ENCODE measurements around the gene CEP85L.

CEP85L gene

DNA sequence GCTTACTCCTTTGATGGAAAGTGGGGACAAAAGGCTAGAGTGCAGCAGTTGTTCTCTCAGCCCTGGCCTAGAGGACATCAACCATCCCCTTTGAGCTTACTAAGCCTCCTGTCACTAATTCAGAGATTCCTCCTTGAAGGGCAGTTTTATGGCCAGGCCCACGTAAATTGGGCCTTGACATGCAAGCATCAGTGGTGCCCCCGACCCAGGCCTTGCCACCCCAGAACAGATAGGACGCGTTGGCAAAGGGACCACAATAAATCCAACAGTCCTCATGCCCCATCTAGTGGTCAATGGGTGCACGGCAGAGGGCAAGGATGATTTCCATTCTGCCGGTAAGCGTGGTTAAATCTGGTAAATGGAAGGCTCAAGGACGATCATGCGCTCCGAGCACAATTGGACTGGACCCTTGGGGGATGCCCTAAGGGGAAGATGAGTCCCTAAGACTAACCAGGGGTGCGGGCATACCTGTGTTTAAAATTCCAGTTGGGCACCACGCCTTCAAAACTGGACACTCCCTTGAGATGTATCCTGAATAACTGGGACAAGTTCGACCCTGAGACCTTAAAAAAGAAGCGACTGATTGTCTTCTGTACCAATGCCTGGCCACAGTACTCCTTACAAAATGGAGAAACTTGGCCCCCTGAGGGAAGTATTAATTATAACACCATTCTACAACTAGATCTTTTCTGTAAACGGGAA is 32.6 kb downstream of the CEP85L start:
- DNase-seq: peak; percentile 72

DNA sequence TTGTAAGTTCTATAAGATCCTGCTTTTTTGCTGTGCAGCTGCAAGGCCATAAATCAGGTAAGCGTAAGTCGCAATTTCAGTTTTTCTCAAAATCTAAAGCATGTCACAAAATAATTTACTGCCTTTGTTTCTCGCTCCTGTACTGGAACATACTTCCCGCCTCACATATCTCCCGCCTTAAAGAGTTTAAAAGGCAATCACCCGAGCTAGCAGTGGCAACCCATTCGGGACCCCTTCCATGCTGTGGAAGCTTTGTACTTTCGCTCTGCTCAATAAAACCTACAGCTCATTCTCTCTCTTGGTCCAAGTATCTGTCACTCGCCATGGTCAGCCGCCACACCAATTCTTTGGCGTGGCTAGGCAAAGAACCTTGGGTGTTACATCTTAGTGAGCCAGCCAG is 34.0 kb downstream of the CEP85L start:
- DNase-seq: no peak

DNA sequence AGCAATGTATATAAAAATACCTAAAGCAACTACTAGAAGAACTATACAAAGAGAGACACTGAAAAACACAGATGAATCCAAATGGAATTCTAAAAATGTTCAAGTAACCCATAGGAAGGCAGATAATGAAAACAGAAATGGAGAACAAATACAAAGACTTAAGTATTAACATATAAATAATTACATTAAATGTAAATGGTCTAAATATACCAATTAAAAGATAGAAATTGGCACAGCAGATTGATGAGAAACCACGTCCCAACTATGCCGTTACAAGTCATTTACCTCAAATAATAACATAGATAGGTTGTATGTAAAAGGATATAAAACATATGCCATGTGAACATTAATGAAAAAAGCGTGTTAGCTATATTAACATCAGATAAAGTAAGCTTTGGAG is 40.1 kb downstream of the CEP85L start:
- DNase-seq: no peak

DNA sequence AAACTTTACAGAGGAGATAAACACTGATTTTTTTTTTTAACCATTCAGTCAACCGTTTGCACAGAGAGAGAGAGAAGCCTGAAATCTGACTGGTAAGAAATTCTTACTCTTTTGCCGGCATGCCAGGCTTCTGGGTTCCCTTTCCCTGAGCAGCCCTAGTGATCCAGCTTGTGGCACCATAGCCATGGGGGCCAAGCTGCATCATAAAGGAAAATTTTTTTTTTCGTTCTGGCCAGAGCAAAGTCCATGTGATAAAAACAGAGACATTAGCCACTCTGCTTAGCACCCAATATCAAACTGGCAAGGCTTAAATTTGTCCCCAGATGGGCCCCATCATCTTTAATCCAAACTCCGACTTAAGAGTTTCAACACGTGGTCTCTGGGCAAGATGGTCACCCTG is 44.5 kb downstream of the CEP85L start:
- no peak for DNase-seq

DNA sequence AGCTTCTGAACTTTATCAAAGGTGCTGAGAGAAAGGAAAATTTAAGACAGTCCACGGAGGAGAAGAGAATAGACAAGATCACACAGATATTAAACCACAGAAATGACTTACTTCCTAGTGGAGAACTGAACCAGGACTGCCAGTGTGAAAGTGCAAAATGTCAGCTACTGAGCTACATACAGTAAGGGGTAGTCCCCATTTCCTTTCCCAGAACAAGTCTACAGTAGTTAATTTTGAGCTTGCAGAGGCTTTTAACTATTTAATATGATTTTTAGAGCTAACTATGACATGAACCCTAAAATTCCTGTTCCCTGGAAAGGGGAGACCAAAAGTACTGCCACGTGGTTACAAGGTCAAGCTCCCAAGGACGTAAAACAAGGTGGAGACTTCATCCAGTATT is 45.1 kb downstream of the CEP85L start:
- no peak for DNase-seq

DNA sequence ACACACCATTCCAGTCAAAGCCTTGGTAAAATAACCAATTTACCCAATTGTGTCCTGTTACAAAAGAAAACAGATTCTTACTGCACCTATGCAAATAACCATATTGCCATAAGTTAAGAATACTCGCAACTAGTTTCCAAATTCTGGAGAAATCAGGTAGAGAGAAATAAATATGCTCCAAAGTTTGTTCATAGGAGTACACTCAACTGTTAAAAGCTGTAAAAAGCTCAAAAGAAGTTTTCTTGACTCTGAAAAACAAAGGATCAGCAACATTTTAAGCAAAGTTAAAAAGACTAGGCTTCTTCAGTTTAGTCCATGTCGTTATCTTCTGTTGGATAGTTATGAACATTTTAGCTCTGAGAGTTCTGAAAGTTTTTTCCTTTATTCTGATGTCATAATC is 48.0 kb downstream of the CEP85L start:
- no peak for DNase-seq

DNA sequence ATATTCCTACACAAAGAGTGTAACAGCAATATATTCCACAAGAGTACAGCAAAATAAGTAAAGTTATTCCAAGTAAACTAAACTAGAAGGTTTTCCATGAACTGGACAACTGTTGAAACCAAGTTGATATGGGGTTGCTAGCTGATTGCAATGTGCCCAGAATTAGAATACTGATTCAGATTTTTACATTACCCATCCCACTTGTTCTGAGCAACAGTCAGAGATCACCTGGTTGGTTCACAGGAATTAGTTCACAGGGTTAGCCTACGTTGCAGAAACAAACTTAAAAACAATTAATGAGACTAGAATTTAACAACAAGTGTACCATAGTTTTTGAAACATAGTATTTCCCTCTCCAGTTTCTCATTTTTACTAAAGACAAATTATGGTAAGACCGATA is 49.1 kb downstream of the CEP85L start:
- no peak for DNase-seq

DNA sequence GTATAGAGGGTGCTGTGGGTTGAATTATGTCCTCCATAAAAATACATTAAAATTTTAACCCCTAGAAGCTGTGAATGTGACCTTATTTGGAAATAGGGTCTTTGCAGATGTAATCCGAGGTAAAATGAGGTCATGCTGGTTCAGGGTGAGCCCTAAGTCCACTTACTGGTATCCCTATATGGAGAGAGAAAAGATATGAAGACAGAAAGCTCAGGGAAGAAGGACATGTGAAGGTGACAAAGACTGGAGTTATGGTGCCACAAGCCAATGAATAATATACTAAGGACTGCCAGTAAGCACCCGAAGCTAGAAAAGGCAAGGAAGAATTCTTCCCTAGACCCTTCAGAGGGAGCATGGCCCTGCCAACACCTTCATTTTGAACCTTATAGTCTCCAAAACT is 53.1 kb downstream of the CEP85L start:
- no peak for DNase-seq

DNA sequence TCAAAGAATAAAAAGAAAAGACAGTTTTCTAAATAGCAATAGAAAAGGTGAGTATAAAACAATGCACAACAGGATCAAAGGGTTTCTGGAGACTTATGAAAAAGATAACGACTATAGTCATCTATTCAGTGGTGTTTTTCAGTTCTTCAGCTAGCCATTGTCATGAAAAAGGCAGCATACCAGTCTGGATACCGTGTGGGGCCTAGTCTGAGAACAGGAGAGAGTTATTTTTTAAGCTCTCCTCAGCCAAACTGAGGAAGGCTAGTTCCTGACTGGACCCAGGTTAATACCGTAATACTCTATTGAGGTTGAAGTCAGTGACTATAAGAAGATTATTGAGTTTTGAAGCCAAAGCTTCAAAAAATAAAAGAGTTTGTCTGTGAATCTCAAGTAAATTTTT is 53.8 kb downstream of the CEP85L start:
- no peak for DNase-seq

DNA sequence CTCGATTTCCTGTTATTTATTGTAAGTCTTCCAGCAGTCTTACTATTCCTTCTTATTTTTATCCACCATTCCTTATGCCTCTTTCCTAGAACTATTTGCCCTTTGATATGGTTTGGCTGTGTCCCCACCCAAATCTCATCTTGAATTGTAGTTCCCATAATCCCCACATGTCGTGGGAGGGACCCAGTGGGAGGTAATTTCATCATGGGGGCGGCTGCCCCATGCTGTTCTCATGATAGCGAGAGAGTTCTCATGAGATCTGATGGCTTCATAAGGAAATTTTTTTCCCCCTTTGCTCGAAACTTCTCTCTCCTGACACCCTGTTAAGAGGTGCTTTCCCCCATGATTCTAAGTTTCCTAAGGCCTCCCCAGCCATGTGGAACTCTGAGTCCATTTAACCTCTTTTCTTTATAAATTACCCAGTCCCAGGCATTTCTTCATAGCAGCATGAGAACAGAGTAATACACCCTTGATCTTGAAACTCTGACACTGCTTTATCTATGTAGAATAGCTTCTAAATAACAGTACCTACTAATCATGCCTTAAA is 54.5 kb downstream of the CEP85L start:
- DNase-seq: no peak

DNA sequence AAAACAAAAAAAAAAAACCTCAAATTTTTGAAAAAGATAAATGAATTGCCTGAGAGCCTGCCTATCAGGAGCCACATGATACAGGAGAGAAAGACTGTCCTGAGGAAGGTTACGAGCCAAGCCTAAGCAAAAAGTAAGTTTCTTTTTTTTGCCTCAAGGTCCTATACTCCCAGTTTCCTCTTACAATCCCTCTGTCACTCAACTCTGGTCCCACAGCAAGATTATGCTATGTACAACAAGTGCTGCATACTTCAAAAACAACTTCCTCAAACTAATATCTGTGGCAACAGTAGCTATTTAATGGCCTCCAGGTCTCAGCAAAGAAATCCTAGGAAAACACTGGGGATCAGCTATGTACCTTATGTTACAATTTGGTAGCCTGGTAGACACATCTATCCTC is 56.5 kb downstream of the CEP85L start:
- DNase-seq: no peak

DNA sequence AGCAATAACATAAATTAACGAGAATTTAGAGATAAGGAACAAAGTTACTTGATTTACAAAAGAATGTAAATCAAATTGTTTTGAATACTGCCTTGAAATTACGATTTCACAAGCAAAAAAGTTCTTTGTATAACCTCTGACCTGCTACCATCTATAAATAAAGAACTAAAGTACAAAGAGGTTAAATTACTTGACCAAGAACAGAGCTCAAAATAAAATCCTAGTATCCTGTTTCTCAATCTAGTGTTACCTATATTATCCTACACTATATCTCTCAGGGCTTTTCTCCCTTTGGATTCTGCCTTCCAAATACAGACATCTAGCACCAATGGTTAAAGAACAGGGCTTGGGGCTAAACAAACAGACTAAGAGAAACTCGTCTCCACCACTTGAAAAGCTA is 59.5 kb downstream of the CEP85L start:
- DNase-seq: no peak

DNA sequence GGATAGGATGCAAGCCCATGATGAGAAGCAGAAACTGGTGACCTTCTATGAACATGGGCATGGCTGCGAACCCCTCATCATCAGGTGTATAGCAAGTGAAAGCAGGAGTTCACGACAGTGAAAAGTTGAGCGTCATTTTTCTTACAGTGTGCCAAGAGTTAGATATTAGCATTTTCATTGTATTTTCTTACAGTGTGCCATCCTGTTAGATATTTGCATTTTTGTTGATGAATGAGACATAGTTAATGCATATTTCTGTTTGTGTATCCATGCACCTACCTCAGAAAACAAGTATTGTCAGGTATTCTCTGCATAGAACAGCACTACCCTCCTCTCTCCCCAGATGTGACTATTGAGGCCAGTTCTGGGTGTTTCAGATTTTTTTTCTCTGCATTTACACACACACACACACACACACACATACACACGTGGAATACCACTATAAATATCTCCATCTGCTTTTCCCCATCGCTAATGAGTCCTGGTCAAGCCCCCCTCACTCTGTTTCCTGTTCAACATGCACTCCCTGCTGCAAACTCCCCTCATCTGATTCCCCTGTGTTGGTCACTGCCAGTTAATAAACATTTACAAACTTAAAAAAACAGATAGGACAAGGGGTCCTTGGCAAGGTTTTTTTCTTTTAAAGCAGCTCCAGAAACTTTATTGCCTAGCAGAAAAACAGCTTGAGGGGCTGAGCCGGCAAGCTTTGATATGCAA is 61.6 kb downstream of the CEP85L start:
- DNase-seq: no peak

DNA sequence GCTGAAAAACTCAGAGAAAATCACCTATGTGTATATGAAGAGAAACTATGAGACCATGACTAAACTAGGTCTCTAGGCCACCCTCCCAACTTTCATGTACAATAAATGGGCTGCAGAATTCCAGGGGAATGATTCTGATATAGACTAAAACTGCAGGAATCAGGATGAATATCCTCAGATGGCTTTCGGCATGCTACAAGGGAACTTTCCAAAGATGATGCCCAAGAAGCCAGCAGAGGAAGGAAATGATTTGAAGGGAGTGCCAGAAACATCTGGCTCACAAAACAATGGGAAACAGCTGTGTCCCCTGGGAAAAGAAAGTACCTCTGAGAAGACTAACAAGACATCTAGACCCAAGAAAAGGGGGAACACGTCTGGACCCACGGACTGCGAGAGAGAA is 62.2 kb downstream of the CEP85L start:
- no peak for DNase-seq

DNA sequence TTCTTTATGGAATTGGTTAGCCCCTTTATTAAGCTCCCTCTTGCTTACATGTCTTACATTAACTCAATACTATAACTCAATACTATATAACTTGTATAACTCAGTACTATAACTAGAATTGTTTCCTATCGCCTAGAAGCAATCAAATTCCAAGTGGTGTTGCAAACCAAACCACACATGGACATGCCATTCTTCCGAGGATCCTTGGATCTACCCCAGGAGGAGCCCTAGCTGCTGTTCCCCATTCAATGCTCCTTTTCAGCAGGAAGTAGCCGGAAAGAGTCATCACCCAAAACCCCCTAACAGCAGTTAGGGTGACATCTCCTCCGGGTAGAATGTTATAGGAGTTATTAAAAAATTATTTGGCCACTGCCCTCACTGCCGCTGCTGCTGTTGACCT is 62.8 kb downstream of the CEP85L start:
- no peak for DNase-seq

DNA sequence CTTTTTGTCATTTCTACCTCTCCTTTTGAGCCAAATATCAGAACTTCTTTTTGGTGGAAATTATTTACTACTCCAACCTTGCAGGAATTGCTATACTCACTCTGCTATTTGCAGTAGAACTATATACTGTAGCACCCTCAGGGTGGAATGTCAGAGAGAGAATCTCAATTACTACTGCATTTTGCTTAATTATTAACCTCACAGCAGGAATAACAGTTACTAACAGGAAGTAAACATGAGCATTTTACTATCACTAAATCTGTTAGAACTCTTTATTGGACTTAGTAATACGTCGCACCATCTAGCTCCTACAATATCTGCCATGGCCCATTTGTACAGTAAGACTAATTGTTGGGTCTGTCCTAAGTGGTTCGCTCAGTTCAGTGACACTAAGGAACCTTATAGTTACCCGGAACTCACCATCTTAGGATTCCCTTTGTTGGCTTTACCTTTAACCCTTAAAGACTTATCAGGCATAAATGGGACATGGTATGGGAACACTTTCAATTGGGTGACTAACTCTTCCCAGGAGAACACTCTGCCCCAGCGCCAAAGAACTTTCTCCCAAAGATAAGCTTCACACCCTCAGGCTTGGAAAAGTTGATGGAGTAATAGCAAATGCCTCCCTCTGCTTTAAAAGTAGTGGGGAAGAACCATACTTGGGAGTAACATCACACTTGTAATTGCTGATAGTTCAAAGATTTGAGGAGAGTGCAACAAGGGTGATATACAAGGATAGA is 64.5 kb downstream of the CEP85L start:
- DNase-seq: no peak

DNA sequence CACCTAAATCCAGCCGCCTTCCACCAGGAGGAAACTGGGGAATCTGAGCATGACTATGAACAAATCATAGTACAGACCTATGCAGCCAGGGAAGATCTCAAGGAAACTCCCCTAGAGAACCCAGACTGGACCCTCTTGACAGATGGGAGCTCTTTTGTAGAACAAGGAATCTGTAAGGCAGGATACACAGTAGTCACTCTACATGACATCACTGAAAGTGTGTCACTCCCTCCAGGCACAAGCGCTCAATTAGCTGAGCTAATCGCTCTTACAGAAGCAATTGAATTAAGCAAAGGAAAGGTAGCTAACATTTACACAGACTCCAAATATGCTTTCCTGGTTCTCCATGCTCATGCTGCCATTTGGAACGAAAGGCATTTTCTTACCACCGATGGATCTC is 66.5 kb downstream of the CEP85L start:
- no peak for DNase-seq

DNA sequence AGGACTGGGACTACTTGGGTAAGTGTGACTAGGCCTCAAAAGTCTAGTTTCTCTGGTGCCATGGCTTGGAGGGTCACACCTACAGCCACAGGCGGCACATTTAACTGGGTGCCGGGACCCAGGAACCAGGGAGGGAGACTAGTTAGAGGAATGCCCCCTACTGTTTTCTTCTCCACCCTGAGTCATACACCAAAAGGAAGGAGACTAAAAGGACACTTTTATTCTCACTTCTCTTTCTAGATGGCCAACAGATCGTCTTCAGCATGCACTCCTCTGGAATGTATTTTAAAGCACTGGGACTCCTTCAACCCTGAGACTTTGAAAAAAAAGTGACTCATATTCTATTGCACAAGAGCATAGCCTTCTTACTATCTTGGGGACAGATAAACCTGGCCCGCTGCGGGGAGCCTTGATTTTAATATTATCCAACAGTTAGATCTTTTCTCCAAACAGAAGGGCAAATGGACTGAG is 69.9 kb downstream of the CEP85L start:
- peak; percentile 6 for DNase-seq

DNA sequence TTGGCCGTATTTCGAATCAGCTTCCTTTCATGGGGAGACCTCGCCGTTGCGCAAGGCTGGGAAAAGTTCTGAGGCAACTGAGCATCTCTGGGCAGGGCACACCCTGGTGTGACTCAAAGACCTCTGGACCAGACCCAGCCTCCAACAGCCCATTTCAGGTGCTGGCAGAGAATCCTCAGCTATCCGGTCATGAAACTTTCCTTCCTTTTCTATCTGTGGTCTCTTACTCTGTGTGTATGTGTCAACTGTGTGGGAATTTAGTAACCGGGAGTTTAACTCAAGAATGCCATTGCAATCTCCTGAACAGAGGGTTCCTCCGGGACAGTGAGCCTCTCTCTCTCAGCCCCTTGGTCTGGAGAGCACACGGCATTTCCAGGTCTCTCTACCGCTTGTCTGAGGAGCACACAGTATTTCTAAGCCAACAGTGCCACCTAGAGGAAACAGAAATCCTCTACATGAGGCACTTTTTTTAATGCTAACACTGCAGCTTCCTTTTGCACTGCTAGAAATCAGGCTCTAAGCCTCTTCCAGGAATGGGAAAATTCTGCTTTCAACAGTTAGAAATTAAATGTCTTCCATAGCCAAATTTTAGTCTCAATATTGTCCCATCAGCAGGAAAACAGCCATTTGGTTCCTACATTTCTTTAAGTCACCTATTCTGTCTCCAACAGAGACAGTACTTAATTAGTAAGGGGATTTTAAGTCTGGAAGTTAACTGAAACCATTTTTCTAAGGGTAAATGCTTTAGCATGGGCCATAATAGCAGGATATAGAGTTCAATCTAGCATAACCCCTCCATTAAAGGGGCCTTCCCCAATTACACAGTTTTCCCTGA is 70.6 kb downstream of the CEP85L start:
- peak; percentile 60 for DNase-seq

DNA sequence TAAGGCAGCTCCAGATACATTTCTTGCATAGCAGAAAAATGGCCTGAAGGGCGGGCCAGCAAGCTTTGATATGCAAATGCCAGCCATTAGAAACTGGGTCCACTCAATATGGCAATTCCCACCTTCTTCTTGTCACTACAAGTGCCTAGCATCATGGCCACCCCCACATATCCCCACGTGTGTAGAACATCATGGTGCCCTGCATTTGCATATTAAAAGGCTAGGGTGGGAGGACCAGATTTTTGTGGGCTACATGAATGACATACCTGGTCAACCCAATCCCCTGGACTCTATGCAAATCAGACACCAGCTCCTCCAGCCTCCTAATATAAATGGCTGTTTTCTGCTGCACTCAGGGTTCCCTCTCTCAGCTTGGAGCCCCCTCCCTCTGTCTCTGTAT is 71.6 kb downstream of the CEP85L start:
- no peak for DNase-seq

DNA sequence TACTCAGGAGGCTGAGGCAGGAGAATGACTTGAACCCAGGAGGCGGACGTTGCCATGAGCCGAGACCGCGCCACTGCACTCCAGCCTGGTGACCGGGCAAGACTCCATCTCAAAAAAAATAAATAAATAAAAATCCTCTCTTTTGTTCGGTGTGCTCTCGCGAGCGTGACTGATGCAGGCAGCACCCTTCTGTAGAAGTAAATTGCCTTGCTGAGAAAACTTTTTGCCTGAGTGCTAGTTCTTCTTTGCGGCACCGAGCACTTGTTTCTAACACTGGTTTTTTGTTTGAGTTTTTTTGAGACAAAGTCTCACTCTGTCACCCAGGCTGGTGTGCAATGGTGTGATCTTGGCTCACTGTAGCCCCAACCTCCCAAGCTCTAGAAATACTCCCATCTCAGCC is 72.8 kb downstream of the CEP85L start:
- no peak for DNase-seq

DNA sequence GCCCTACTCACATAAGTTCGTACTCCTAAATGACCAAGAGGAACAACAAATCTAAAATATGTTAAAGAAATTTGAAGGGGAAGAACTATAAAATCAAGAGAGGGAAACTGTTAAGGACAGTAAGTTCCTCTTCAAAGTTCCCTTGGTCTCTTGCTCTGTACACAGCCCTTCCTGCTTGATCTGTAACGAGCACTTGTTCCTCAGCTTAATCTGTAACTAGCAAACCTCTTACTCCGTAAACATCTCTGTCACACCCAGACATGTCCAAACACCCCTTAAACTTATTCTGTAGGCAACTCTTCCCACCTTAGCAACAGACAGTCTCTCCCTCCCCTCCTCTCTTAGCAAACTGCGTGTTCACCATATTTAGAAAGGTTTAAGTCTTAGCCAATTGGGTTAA is 73.4 kb downstream of the CEP85L start:
- no peak for DNase-seq
